ENCODE measurements around the gene TRIB2.

The TRIB2 gene

DNA sequence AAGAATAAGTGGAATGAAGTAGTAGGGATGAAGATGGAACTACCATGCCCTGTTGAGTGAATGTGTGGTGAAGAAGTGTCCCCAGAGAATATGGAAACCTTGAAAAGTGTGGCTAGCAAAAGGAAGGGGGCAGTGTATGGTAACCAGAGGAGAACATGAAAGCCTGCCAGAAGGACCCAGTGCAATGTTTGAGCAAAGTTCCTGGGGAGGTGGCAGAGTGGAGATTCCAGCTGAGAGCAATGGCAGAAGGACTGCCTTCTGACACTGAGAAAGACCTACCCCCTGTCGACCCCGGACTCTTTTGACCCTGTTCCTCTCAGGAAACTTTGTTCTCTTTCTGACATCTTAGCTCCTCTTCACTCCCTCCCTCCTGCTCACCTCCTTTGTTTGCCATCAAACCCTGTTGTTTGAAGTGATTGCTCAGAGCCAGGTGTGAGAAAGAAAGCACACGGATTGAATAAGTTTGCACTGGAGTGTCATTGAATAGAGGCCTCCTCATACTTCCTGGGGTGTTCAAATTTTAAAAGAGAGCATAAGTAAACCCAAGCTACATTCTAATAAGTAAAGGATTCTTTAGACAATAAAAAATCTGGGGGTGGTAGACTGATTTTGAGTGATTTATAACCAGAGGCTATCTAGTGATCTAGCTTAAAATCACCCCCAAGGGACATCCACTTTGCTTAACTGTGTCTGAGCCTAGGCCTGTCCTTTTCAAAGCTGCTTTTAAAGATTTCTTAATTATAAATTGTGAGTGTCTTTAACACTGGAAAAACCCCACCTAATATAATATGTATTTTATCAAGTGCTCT, 57.1 kb downstream of the TRIB2 start:
- no peak overlapping the region for H3K4me3 ChIP-seq (ENCODE audit: low read depth, low read length)

DNA sequence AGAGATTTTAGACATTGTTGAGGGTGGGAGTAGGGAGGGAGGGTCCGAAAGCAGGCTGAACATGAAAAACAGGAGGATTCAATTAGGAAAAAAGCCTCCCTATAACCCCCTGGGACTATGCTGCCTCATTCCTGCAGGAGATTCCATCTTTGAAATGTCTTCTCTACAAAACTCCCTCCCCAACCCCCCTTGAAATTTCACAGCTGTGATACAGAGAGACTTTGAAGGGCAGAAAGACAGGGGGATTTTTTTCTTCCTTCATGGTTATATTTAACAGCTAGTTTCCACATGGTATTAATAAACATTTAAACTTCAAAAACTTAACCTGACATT, 57.6 kb downstream of the TRIB2 start:
- H3K4me3 ChIP-seq (ENCODE audit: low read depth, low read length): no peak overlapping the region

DNA sequence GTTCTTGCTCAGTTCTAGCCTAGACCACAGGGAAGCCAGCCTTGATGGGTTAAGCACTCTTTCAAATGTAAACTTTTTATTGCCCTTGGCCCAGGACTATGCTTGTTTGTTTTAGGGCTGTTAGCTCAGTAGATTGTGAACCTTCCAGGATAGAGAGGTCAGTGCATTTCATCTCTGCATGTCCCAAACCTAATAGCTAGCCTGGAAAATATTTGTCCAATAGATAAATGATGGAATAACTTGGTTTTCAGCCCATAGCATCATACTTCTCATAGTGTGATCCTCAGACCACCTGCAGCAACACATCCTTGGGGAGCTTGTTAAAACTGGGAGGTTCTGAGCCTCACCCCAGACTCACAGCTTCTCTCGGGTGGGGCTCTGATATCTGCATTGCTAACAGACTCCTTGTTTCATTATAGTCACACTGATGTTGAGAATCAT, 59.8 kb downstream of the TRIB2 start:
- no peak overlapping the region for H3K4me3 ChIP-seq (ENCODE audit: low read depth, low read length)

DNA sequence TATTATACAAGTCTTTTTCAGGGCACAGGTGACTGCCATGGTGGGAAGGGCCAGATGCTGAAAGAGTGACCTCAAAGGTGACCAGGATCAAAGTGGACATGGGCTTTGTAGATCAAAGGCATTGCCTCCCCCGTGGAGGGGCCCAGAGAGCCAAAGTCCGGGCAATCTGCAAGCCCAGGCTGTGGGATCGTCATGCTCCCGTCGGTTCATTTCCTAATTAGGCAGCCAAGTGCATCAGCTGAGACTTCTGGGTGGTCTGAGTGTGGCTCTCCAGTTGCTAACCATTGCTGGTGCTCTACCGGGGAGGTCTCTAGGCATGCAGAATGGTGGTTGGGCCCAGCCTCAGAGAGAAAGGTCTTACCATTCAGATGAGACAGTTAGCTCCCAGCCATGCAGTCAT, 61.6 kb downstream of the TRIB2 start:
- H3K4me3 ChIP-seq (ENCODE audit: low read depth, low read length): no peak overlapping the region

DNA sequence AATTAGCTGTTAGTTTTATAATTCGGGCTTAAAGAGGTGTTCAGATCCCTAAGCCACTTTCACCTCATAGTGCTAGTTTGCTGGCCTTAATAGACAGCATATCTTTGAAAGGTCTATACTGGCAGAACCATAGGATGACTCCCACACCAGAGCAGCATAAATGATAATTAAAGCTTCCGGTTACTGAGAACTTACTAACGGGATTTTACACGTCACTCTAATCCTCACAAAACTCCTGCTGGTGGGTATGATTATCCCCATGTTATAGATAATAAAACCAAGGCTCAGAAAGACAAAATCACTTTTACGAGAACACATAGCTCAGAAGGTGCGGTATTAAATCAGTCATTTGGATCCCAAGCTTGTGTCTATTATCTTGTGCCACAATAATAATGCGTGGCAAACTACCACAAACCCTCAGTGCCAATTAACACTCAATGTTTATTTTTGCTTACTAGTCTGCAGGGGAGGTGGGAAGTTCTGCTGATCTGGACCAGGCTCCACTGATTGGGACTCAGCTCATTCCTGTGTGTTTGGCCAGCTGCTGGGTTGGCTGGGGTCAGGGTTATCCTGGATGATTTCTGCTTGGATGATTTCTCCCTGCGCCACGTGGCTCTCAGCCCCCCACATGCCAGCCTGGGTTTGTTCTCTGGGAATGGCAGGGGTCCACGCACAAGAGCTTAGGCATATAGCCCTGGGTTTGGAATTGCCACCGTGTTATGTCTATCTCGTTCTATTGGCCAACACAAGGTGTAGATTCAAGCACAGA, 62.3 kb downstream of the TRIB2 start:
- no peak overlapping the region for H3K4me3 ChIP-seq (ENCODE audit: low read depth, low read length)

DNA sequence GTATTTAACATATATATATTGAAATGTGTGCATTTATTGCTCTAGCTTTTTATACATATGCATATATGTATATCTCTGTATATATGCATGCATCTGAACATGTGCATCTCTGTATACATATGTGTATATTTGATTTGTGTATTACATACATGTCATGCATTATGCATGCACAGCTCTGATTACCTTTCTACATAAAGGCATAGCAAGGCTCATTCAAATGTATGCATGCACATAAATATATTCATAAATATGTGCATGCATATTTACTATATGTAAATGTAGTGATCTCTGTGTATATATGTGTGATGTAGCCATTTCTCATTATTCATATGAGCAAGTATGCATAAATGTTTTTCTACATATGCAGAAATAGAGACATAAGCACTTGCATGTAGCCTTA, 64.6 kb downstream of the TRIB2 start:
- H3K4me3 ChIP-seq (ENCODE audit: low read depth, low read length): no peak overlapping the region

DNA sequence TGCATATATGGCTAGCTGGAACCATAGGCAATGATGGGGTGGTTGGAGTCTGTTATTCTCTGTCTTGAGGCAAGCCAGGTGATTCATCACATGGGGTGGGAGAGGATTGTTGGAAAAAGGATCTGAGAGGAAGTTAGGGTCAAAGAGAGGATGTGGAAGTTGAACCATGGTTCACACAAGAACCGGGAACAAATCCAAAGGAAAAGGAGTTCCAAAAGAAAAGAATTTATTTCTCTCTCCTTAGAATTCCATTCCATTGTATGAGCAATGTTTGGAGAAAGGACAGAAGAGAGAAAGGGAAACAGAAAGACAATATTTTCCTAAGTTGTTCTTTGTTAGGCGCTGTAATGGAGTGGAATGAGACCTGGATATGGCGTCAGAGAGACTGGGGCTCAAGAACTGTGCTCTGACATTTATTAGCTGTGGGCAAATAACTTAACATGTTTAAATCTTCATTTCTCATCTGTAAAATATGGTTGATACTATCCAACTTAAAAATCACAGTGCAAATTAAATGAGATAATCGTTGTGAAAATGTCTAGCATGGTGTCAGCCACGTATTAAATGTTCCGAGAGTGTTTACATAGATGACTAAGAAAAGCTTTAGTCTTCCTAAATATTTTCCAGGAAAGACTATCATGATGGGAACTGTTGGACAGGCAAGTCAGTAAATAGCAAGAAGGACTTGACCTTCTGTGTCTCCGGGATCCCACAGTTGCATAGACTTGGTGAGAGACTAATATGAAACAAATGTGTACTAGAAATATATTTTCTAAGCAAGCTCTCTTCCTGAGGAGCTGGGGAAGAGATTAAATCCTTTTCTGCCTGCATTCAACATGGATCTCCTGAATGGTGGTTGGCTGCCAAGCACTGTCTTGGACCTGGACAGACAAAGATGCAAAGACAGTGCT, 71.4 kb downstream of the TRIB2 start:
- no peak overlapping the region for H3K4me3 ChIP-seq (ENCODE audit: low read depth, low read length)

DNA sequence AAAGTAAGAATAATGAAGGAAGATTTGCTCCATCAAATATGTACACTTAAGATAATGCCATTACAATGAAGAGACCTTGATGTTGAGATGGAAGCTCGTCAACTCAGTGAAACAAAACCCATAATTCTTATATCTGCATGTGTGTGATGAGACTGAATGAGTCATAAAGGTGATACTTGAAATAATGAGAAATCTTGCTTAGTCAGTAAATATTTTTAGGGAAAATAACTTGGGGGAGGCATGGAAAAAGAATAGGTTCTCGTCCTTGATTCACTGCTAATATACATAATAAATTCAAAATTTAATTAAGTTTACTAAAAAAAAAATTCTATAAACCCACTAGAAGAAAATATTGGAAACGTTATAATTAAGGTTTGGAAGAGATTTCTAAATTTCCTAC, 75.2 kb downstream of the TRIB2 start:
- H3K4me3 ChIP-seq (ENCODE audit: low read depth, low read length): no peak overlapping the region
